ENCODE data around the gene GOLIM4. TPM values are rescaled to one million over a fixed set of nuclear protein-coding genes. Genes with fewer than 3 reads are reported as not detected.

GOLIM4 gene
- total and polyA plus RNA-seq, 12 donors = 6.5 to 25.2 (median 17.0) TPM

GRCh38 chr3:168051070-168051469, 44.7 kb downstream of the GOLIM4 start:
- H3K27ac ChIP-seq = no peak overlapping the region
- no peak overlapping the region for H3K4me3 ChIP-seq
- TF ChIP-seq CTCF (IDR thresholded peaks at IDR 0.05) (no peak), POLR2A (IDR thresholded peaks at IDR 0.05) (no peak)
- H3K4me1 ChIP-seq (replicated peaks in 1 of 2) = peaks cover 0 to 20% of the 10 kb centered on the region in 2 donors
- no peaks in the 10 kb centered on the region for H3K9me3 ChIP-seq (replicated peaks in 1 of 3)
- H3K27me3 ChIP-seq = no peaks in the 10 kb centered on the region
- DNase-seq = no peak
- no peaks in the 10 kb centered on the region for H3K36me3 ChIP-seq (replicated peaks in 1 of 2)
- intact Hi-C loops (cut with DNase I) = loop anchor here in 1 of 2 donors (2.0 kb wide), 1 partner anchor 118 kb away; no protein-coding TSS in a partner anchor

GRCh38 chr3:168049367-168049974, 46.3 kb downstream of the GOLIM4 start:
- TF ChIP-seq POLR2A (IDR thresholded peaks at IDR 0.05) (no peak), CTCF (IDR thresholded peaks at IDR 0.05) (no peak)
- no peak for DNase-seq
- WGBS, 4 donors = 69 to 84% (median 80%) methylated on average over 6 of the region's 6 CpGs

GRCh38 chr3:168048414-168049330, 47.1 kb downstream of the GOLIM4 start:
- WGBS, 4 donors = 69 to 86% (median 86%) methylated on average over 5 of the region's 5 CpGs
- intact Hi-C loops (cut with DNase I) = loop anchor here (5.0 to 10.0 kb wide), 2 partner anchors 46 to 114 kb away; partner anchors contain the start of gene GOLIM4 (in 1 of the 2)
- Histone ChIP-seq H3K4me3 (no peak overlapping the region), H3K27ac (no peak overlapping the region), H3K9me3 (replicated peaks in 1 of 3) (no peaks in the 10 kb centered on the region), H3K36me3 (replicated peaks in 1 of 2) (no peaks in the 10 kb centered on the region), H3K27me3 (no peaks in the 10 kb centered on the region), H3K4me1 (replicated peaks in 1 of 2) (peaks cover 0 to 21% of the 10 kb centered on the region in 2 donors)
- no peak for DNase-seq
- TF ChIP-seq POLR2A (IDR thresholded peaks at IDR 0.05) (no peak), CTCF (IDR thresholded peaks at IDR 0.05) (no peak)

More at GRCh38 chr3:168049367-168049974, 46.3 kb downstream of the GOLIM4 start:
- Histone ChIP-seq H3K27ac (no peak overlapping the region), H3K9me3 (replicated peaks in 1 of 3) (no peaks in the 10 kb centered on the region), H3K27me3 (no peaks in the 10 kb centered on the region), H3K4me3 (no peak overlapping the region), H3K36me3 (replicated peaks in 1 of 2) (no peaks in the 10 kb centered on the region), H3K4me1 (replicated peaks in 1 of 2) (peaks cover 0 to 20% of the 10 kb centered on the region in 2 donors)
- intact Hi-C loops (cut with DNase I) = loop anchor here (5.0 to 10.0 kb wide), 2 partner anchors 45 to 113 kb away; partner anchors contain the start of gene GOLIM4 (in 1 of the 2)

- H3K27ac ChIP-seq = no peak overlapping the region
- no peak overlapping the region for H3K4me3 ChIP-seq
- no peaks in the 10 kb centered on the region for H3K27me3 ChIP-seq
- peaks cover 0 to 24% of the 10 kb centered on the region in 2 donors for H3K4me1 ChIP-seq (replicated peaks in 1 of 2)
- no peaks in the 10 kb centered on the region for H3K9me3 ChIP-seq (replicated peaks in 1 of 3)
- no peaks in the 10 kb centered on the region for H3K36me3 ChIP-seq (replicated peaks in 1 of 2)
- TF ChIP-seq CTCF (IDR thresholded peaks at IDR 0.05) = no peak
- intact Hi-C loops (cut with DNase I) = loop anchor here (5.0 to 10.0 kb wide), 2 partner anchors 47 to 114 kb away; partner anchors contain the start of gene GOLIM4 (in 1 of the 2)
- no peak for DNase-seq
- 84 to 92% (median 88%) methylated on average over 3 of the region's 3 CpGs for WGBS, 4 donors
Measured at GRCh38 chr3:168047936-168048335, 47.8 kb downstream of the GOLIM4 start.
